ENCODE data around the gene IZUMO4. TPM values are rescaled to one million over a fixed set of nuclear protein-coding genes. Genes with fewer than 3 reads are reported as not detected.

IZUMO4 gene
- total RNA-seq, 2 experiments from 2014 or later: 8.7 to 9.5 TPM

GRCh38 chr19:2113439-2114211 lies 16.9 kb downstream of the IZUMO4 start:
- peaks cover 38% of the 10 kb centered on the region for H3K36me3 Mint-ChIP-seq (ENCODE audit: low read depth)
- DNase-seq: no peak
- CTCF ChIA-PET: interaction anchor here (1.1 kb wide), 1 partner anchor 17 kb away, joined by 3 read pairs; the partner anchor contains the start of gene IZUMO4

GRCh38 chr19:2114218-2114617 lies 17.5 kb downstream of the IZUMO4 start:
- ATAC-seq (no peak), DNase-seq (no peak)
- Mint-ChIP-seq H3K27me3 (ENCODE audit: low read depth) (no peaks in the 10 kb centered on the region), H3K36me3 (ENCODE audit: low read depth) (peaks cover 40% of the 10 kb centered on the region), H3K9me3 (ENCODE audit: insufficient read depth) (no peaks in the 10 kb centered on the region), H3K27ac (no peak overlapping the region), H3K4me3 (no peak overlapping the region), H3K4me1 (ENCODE audit: low read depth) (peaks cover 10% of the 10 kb centered on the region)
- ChIA-PET CTCF (interaction anchor here (1.1 kb wide), 1 partner anchor 17 kb away, joined by 3 read pairs; the partner anchor contains the start of gene IZUMO4), POLR2A (no interaction called here)

More at GRCh38 chr19:2113439-2114211, 16.9 kb downstream of the IZUMO4 start:
- POLR2A ChIA-PET: no interaction called here
- no peak overlapping the region for H3K27ac Mint-ChIP-seq
- no peak for ATAC-seq
- no peak overlapping the region for H3K4me3 Mint-ChIP-seq
- no peaks in the 10 kb centered on the region for H3K9me3 Mint-ChIP-seq (ENCODE audit: insufficient read depth)
- peaks cover 9% of the 10 kb centered on the region for H3K4me1 Mint-ChIP-seq (ENCODE audit: low read depth)
- H3K27me3 Mint-ChIP-seq (ENCODE audit: low read depth): no peaks in the 10 kb centered on the region

GRCh38 chr19:2114821-2115220 lies 18.1 kb downstream of the IZUMO4 start:
- no peak for DNase-seq
- CTCF ChIA-PET: no interaction called here

GRCh38 chr19:2115324-2115723 lies 18.6 kb downstream of the IZUMO4 start:
- H3K27me3 Mint-ChIP-seq (ENCODE audit: low read depth): no peaks in the 10 kb centered on the region
- peaks cover 10% of the 10 kb centered on the region for H3K4me1 Mint-ChIP-seq (ENCODE audit: low read depth)
- CTCF ChIA-PET: no interaction called here
- POLR2A ChIA-PET: no interaction called here
- H3K27ac Mint-ChIP-seq: no peak overlapping the region
- ATAC-seq (no peak), DNase-seq (no peak)
- no peaks in the 10 kb centered on the region for H3K9me3 Mint-ChIP-seq (ENCODE audit: insufficient read depth)
- H3K36me3 Mint-ChIP-seq (ENCODE audit: low read depth): peaks cover 41% of the 10 kb centered on the region
- no peak overlapping the region for H3K4me3 Mint-ChIP-seq

More at GRCh38 chr19:2114821-2115220, 18.1 kb downstream of the IZUMO4 start:
- H3K36me3 Mint-ChIP-seq (ENCODE audit: low read depth): peaks cover 41% of the 10 kb centered on the region
- ATAC-seq: no peak
- no peak overlapping the region for H3K4me3 Mint-ChIP-seq
- no peak overlapping the region for H3K27ac Mint-ChIP-seq
- no peaks in the 10 kb centered on the region for H3K9me3 Mint-ChIP-seq (ENCODE audit: insufficient read depth)
- POLR2A ChIA-PET: no interaction called here
- no peaks in the 10 kb centered on the region for H3K27me3 Mint-ChIP-seq (ENCODE audit: low read depth)
- peaks cover 10% of the 10 kb centered on the region for H3K4me1 Mint-ChIP-seq (ENCODE audit: low read depth)

- ChIA-PET POLR2A (no interaction called here), CTCF (no interaction called here)
- Mint-ChIP-seq H3K27ac (no peak overlapping the region), H3K4me3 (no peak overlapping the region), H3K27me3 (ENCODE audit: low read depth) (no peaks in the 10 kb centered on the region), H3K9me3 (ENCODE audit: insufficient read depth) (no peaks in the 10 kb centered on the region), H3K4me1 (ENCODE audit: low read depth) (peaks cover 10% of the 10 kb centered on the region), H3K36me3 (ENCODE audit: low read depth) (peaks cover 45% of the 10 kb centered on the region)
- ATAC-seq: no peak
- no peak for DNase-seq
These were observed 19.3 kb downstream of the IZUMO4 start for GRCh38 chr19:2115911-2116426.

- ATAC-seq (no peak), DNase-seq (no peak)
- no peak overlapping the region for H3K27ac Mint-ChIP-seq
- peaks cover 10% of the 10 kb centered on the region for H3K4me1 Mint-ChIP-seq (ENCODE audit: low read depth)
- CTCF ChIA-PET: no interaction called here
- POLR2A ChIA-PET: no interaction called here
- no peaks in the 10 kb centered on the region for H3K9me3 Mint-ChIP-seq (ENCODE audit: insufficient read depth)
- peaks cover 50% of the 10 kb centered on the region for H3K36me3 Mint-ChIP-seq (ENCODE audit: low read depth)
- no peaks in the 10 kb centered on the region for H3K27me3 Mint-ChIP-seq (ENCODE audit: low read depth)
- no peak overlapping the region for H3K4me3 Mint-ChIP-seq
These were observed 19.8 kb downstream of the IZUMO4 start for GRCh38 chr19:2116507-2116906.

GRCh38 chr19:2117215-2117960 lies 20.7 kb downstream of the IZUMO4 start:
- peaks cover 6% of the 10 kb centered on the region for H3K4me1 Mint-ChIP-seq (ENCODE audit: low read depth)
- no peaks in the 10 kb centered on the region for H3K9me3 Mint-ChIP-seq (ENCODE audit: insufficient read depth)
- POLR2A ChIA-PET: no interaction called here
- ATAC-seq (no peak), DNase-seq (no peak)
- H3K36me3 Mint-ChIP-seq (ENCODE audit: low read depth): peaks cover 51% of the 10 kb centered on the region
- H3K4me3 Mint-ChIP-seq: no peak overlapping the region
- no peak overlapping the region for H3K27ac Mint-ChIP-seq
- no peaks in the 10 kb centered on the region for H3K27me3 Mint-ChIP-seq (ENCODE audit: low read depth)
- CTCF ChIA-PET: no interaction called here

- H3K4me3 Mint-ChIP-seq: no peak overlapping the region
- ChIA-PET CTCF (no interaction called here), POLR2A (no interaction called here)
- no peaks in the 10 kb centered on the region for H3K27me3 Mint-ChIP-seq (ENCODE audit: low read depth)
- ATAC-seq (no peak), DNase-seq (no peak)
- no peaks in the 10 kb centered on the region for H3K9me3 Mint-ChIP-seq (ENCODE audit: insufficient read depth)
- no peak overlapping the region for H3K27ac Mint-ChIP-seq
- H3K4me1 Mint-ChIP-seq (ENCODE audit: low read depth): peaks cover 1% of the 10 kb centered on the region
- H3K36me3 Mint-ChIP-seq (ENCODE audit: low read depth): peaks cover 55% of the 10 kb centered on the region
These were observed 21.7 kb downstream of the IZUMO4 start for GRCh38 chr19:2118438-2118837.

- Mint-ChIP-seq H3K27me3 (ENCODE audit: low read depth) (no peaks in the 10 kb centered on the region), H3K9me3 (ENCODE audit: insufficient read depth) (no peaks in the 10 kb centered on the region), H3K36me3 (ENCODE audit: low read depth) (peaks cover 46% of the 10 kb centered on the region), H3K4me1 (ENCODE audit: low read depth) (peaks cover 1% of the 10 kb centered on the region), H3K4me3 (no peak overlapping the region), H3K27ac (no peak overlapping the region)
- POLR2A ChIA-PET: no interaction called here
- DNase-seq: no peak
- CTCF ChIA-PET: no interaction called here
- ATAC-seq: no peak
These were observed 23.4 kb downstream of the IZUMO4 start for GRCh38 chr19:2119921-2120785.

GRCh38 chr19:2120821-2121220 lies 24.1 kb downstream of the IZUMO4 start:
- Mint-ChIP-seq H3K4me3 (no peak overlapping the region), H3K27ac (no peak overlapping the region), H3K4me1 (ENCODE audit: low read depth) (peaks cover 1% of the 10 kb centered on the region), H3K27me3 (ENCODE audit: low read depth) (no peaks in the 10 kb centered on the region), H3K9me3 (ENCODE audit: insufficient read depth) (no peaks in the 10 kb centered on the region), H3K36me3 (ENCODE audit: low read depth) (peaks cover 42% of the 10 kb centered on the region)
- CTCF ChIA-PET: no interaction called here
- DNase-seq (no peak), ATAC-seq (no peak)
- POLR2A ChIA-PET: no interaction called here

GRCh38 chr19:2121416-2122051 lies 24.8 kb downstream of the IZUMO4 start:
- POLR2A ChIA-PET: no interaction called here
- CTCF ChIA-PET: no interaction called here
- H3K9me3 Mint-ChIP-seq (ENCODE audit: insufficient read depth): no peaks in the 10 kb centered on the region
- H3K27ac Mint-ChIP-seq: no peak overlapping the region
- DNase-seq: no peak
- H3K4me3 Mint-ChIP-seq: no peak overlapping the region
- no peaks in the 10 kb centered on the region for H3K27me3 Mint-ChIP-seq (ENCODE audit: low read depth)
- ATAC-seq: no peak
- H3K36me3 Mint-ChIP-seq (ENCODE audit: low read depth): peaks cover 42% of the 10 kb centered on the region
- peaks cover 1% of the 10 kb centered on the region for H3K4me1 Mint-ChIP-seq (ENCODE audit: low read depth)
